HAP-1 (cell line): ENCODE measurements around the gene ASIC5.
A peak's percentile ranks its signal among the peaks of the same experiment; 100 is the strongest.

ENCODE experiments used
- DNase-seq, 2 experiments: peaks; one replicate each; pipeline ENCODE4 v3.0.0-alpha.2; 2016 to 2020; ENCODE audit warnings: low spot score in 2 of 2
- H3K27me3 ChIP-seq: fragments of 250-450 bp; sonication (Bioruptor Pico); 2 replicates; pipeline ENCODE4 v1.5.1; 2020; ENCODE audit warnings: low read depth, mild to moderate bottlenecking, moderate library complexity
- H3K36me3 ChIP-seq: fragments of 250-450 bp; sonication (Bioruptor Pico); replicated peaks from 2 replicates; pipeline ENCODE4 v1.5.1; 2020; ENCODE audit warnings: mild to moderate bottlenecking
- H3K4me1 ChIP-seq: fragments of 250-450 bp; sonication (Bioruptor Pico); 2 replicates; pipeline ENCODE4 v1.5.1; 2020; ENCODE audit warnings: mild to moderate bottlenecking
- H3K4me3 ChIP-seq: fragments of 250-450 bp; sonication (Bioruptor Pico); 2 replicates; pipeline ENCODE4 v1.5.1; 2020; ENCODE audit warnings: mild to moderate bottlenecking, moderate library complexity
- H3K9me3 ChIP-seq: fragments of 250-450 bp; sonication (Bioruptor Pico); 2 replicates; pipeline ENCODE4 v1.5.1; 2020; ENCODE audit warnings: mild to moderate bottlenecking, moderate library complexity
- in situ Hi-C: fragments of 300-500 bp; cut with MboI; formaldehyde crosslinking; loops from 3 replicates; pipeline ENCODE4 v1.14.3; 2020; ENCODE audit warnings: low sequenced_read_pairs, inconsistent platforms, mixed read lengths

ASIC5 gene

GRCh38 chr4:155889946-155890345 lies 23.9 kb upstream of the ASIC5 start:
- no peak for DNase-seq
- H3K36me3 ChIP-seq = no peaks in the 10 kb centered on the region
- no peak overlapping the region for H3K4me3 ChIP-seq
- peaks cover 6% of the 10 kb centered on the region; the same call in 1 of the 2 replicates for H3K4me1 ChIP-seq
- H3K9me3 ChIP-seq = peaks cover 3% of the 10 kb centered on the region; the same call in 1 of the 2 replicates
- H3K27me3 ChIP-seq = no peaks in the 10 kb centered on the region
- in situ Hi-C loops = no loop called here

DNA sequence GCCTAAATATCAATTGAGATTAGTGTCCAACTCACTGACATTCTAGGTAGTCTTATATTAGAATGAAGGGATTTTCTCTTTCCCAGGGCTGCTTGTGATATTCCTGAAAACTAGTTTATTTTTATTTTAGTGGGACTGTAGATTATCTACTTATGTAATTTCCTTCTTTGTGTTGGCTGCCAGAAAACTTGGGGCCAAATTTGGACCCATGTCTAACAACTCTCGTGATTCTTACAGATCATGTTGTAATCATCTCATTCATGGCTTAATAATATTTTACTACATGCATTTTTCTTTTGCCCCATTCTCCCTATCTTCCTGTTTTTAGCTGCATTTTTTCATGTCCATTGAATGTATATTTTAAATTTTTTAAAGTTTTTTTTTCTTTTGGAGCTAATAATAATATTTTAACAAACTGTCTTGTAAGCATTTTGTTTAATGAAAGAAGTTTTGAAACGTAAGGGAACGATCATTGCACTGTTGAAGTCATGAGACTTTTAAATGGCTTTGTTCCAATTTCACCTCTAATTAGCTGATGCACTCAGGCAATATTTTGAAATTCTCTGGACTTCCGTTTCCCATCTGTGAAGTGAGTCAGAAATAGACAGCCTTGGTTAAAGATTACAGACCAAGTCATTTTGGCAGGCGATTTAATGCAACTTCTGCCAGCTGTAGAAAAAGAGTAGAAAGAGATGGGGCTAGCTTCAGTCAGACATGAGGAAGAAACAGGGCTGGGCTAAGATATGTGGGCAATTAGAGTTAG lies 23.1 kb upstream of the ASIC5 start:
- Histone ChIP-seq H3K36me3 (no peaks in the 10 kb centered on the region), H3K4me3 (no peak overlapping the region), H3K27me3 (no peaks in the 10 kb centered on the region), H3K9me3 (peaks cover 3% of the 10 kb centered on the region; the same call in 1 of the 2 replicates), H3K4me1 (peaks cover 6% of the 10 kb centered on the region; the same call in 1 of the 2 replicates)
- in situ Hi-C loops = no loop called here
- DNase-seq = no peak

DNA sequence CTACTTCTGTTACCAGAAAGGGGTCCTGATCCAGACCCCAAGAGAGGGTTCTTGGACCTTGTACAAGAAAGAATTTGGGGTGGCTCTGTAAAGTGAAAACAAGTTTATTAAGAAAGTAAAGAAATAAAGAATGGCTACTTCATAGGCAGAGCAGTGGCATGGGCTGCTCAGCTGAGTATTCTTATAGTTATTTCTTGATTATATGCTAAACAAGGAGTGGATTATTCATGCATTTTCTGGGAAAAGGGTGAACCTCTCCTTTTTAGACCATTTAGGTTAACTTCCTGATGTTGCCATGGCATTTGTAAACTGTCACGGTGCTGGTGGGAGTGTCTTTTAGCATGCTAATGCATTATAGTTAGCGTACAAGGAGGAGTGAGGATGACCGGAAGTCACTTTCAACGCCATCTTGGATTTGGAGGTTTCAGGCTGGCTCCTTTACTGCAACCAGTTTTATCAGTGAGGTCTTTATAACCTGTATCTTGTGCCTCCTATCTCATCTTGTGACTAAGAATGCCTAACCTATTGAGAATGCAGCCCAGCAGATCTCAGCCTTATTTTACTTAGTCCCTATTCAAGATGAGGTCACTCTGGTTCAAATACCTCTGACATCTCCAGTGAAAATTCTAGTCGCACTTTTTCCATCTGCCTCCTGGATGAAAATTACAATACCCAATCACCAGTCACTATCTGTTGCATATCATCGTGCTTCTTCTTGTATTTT lies 21.9 kb upstream of the ASIC5 start:
- no peak for DNase-seq
- in situ Hi-C loops = no loop called here
- H3K36me3 ChIP-seq = no peaks in the 10 kb centered on the region

DNA sequence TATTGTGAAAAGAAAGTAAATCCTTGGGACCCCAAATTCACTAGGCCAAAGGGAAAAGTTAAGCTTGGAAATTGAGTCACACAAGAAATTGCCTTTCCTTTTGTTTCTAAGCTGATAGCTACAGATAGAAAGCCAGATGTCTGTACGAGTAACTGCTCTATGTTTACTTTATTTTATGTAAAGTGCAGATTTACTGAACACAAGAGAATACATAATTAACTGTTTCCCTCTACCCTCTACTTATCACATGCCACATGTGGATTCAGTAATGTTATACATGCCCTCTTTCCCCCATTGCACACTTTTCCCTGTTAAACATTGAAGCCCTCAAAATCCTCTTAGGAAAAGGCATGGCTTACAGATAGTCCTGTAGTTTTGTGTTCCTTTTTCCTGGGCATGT lies 21.0 kb upstream of the ASIC5 start:
- DNase-seq = no peak
- H3K4me1 ChIP-seq = peaks cover 6% of the 10 kb centered on the region; the same call in 1 of the 2 replicates
- H3K36me3 ChIP-seq = no peaks in the 10 kb centered on the region
- H3K4me3 ChIP-seq = no peak overlapping the region
- H3K27me3 ChIP-seq = no peaks in the 10 kb centered on the region
- in situ Hi-C loops = no loop called here
- peaks cover 3% of the 10 kb centered on the region; the same call in 1 of the 2 replicates for H3K9me3 ChIP-seq

More for the DNA sequence above, 21.9 kb upstream of the ASIC5 start:
- no peak overlapping the region for H3K4me3 ChIP-seq
- H3K9me3 ChIP-seq = peaks cover 3% of the 10 kb centered on the region; the same call in 1 of the 2 replicates
- no peaks in the 10 kb centered on the region for H3K27me3 ChIP-seq
- peaks cover 6% of the 10 kb centered on the region; the same call in 1 of the 2 replicates for H3K4me1 ChIP-seq

- in situ Hi-C loops = no loop called here
Observed at GRCh38 chr4:155885666-155886065, 19.6 kb upstream of the ASIC5 start.

GRCh38 chr4:155883895-155884294 lies 17.8 kb upstream of the ASIC5 start:
- H3K4me3 ChIP-seq = no peak overlapping the region
- peaks cover 6% of the 10 kb centered on the region; the same call in 1 of the 2 replicates for H3K4me1 ChIP-seq
- H3K27me3 ChIP-seq = no peaks in the 10 kb centered on the region
- no peak for DNase-seq
- peaks cover 3% of the 10 kb centered on the region; the same call in 1 of the 2 replicates for H3K9me3 ChIP-seq
- H3K36me3 ChIP-seq = no peaks in the 10 kb centered on the region
- in situ Hi-C loops = no loop called here

More at GRCh38 chr4:155885666-155886065, 19.6 kb upstream of the ASIC5 start:
- Histone ChIP-seq H3K4me1 (peaks cover 6% of the 10 kb centered on the region; the same call in 1 of the 2 replicates), H3K9me3 (peaks cover 3% of the 10 kb centered on the region; the same call in 1 of the 2 replicates), H3K36me3 (no peaks in the 10 kb centered on the region), H3K4me3 (no peak overlapping the region), H3K27me3 (no peaks in the 10 kb centered on the region)
- DNase-seq = peak; percentile 56 to 77

- Histone ChIP-seq H3K36me3 (no peaks in the 10 kb centered on the region), H3K4me3 (no peak overlapping the region), H3K9me3 (no peaks in the 10 kb centered on the region), H3K27me3 (no peaks in the 10 kb centered on the region), H3K4me1 (peaks cover 7% of the 10 kb centered on the region)
- in situ Hi-C loops = no loop called here
- DNase-seq = no peak
Observed at GRCh38 chr4:155881555-155881954, 15.5 kb upstream of the ASIC5 start.

GRCh38 chr4:155879767-155880166 lies 13.7 kb upstream of the ASIC5 start:
- Histone ChIP-seq H3K27me3 (no peaks in the 10 kb centered on the region), H3K9me3 (no peaks in the 10 kb centered on the region), H3K4me1 (peaks cover 16% of the 10 kb centered on the region), H3K4me3 (no peak overlapping the region), H3K36me3 (no peaks in the 10 kb centered on the region)
- DNase-seq = no peak
- in situ Hi-C loops = no loop called here

DNA sequence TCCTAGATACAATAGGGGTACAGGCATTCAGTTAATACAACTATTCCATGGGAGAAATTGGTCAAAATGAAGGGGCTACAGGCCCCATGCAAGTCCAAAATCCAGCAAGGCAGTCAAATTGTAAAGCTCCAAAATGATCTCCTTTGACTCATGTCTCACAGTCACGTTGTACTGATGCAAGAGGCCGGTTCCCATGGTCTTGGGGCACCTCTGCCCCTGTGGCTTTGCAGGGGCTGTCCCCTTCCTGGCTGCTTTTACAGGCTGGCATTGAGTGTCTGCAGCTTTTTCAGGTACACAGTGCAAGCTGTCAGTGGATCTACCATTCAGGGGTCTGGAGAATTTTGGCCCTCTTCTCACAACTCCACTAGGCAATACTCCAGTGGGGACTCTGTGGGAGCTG lies 12.5 kb upstream of the ASIC5 start:
- no peaks in the 10 kb centered on the region for H3K9me3 ChIP-seq
- no peaks in the 10 kb centered on the region for H3K36me3 ChIP-seq
- no peak overlapping the region for H3K4me3 ChIP-seq
- in situ Hi-C loops = no loop called here
- peaks cover 16% of the 10 kb centered on the region for H3K4me1 ChIP-seq
- no peaks in the 10 kb centered on the region for H3K27me3 ChIP-seq
- DNase-seq = no peak

GRCh38 chr4:155877971-155878370 lies 11.9 kb upstream of the ASIC5 start:
- Histone ChIP-seq H3K9me3 (no peaks in the 10 kb centered on the region), H3K4me1 (peaks cover 16% of the 10 kb centered on the region), H3K27me3 (no peaks in the 10 kb centered on the region), H3K4me3 (no peak overlapping the region), H3K36me3 (no peaks in the 10 kb centered on the region)
- in situ Hi-C loops = no loop called here
- DNase-seq = peak in 1 of 2 experiments; percentile 34

DNA sequence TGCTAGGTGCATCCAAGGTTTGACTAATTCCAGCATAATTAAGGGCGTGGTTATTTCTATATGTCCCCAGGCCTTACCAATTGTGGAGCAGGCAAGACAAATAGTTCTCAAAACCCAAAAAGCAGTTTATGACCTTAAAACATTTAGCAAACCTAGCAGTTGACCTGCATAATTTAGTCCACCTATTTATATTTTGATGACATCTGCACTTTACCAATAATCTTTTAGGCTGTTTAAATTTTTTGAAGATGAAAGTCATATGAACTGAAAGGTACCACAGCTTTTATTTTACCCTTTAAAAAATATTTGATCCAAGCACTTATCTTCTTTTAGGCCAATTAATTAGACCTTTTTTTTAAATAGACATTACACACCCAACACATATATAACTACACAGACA lies 9.8 kb upstream of the ASIC5 start:
- no peaks in the 10 kb centered on the region for H3K27me3 ChIP-seq
- H3K4me1 ChIP-seq = peaks cover 16% of the 10 kb centered on the region
- no peak overlapping the region for H3K4me3 ChIP-seq
- DNase-seq = peak in 1 of 2 experiments; percentile 41
- no peaks in the 10 kb centered on the region for H3K9me3 ChIP-seq
- in situ Hi-C loops = no loop called here
- H3K36me3 ChIP-seq = no peaks in the 10 kb centered on the region

GRCh38 chr4:155855897-155856296 lies 10.2 kb downstream of the ASIC5 start:
- Histone ChIP-seq H3K36me3 (no peaks in the 10 kb centered on the region), H3K4me1 (peaks cover 19% of the 10 kb centered on the region), H3K9me3 (no peaks in the 10 kb centered on the region), H3K27me3 (no peaks in the 10 kb centered on the region), H3K4me3 (no peak overlapping the region)
- in situ Hi-C loops = no loop called here
- no peak for DNase-seq

DNA sequence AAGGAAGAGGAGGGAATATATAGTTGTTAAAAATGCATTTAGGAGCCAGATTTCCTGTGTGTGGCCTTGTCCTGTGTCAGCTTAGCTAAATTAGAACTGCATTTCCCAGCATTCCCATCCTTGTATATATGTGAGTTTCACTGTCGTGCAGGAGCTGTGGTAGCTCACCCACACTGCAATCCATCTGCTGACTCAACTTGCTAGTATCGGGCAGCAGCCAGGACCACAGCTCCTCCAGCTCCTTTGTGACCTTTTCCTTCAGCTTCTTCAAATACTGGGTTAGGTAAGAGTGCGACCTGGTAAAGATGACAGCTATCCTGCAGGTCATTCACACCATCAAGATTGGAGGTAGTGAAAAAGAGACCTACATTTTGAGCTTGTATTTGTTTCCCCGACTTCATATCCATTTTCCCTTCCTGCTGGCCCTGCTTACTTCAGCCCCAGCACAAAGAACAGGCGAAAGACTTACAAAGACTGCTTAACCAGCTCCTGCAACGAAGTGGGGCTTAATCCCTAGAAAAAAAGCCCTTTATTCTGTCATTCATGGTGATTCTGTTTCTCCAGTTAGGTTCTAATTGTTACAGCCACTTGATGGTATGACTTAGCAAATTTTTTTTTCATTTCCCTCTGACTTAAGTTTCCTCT lies 11.4 kb downstream of the ASIC5 start:
- DNase-seq = peak; percentile 56 to 82
- Histone ChIP-seq H3K9me3 (no peaks in the 10 kb centered on the region), H3K36me3 (no peaks in the 10 kb centered on the region), H3K27me3 (no peaks in the 10 kb centered on the region), H3K4me3 (peak overlapping the region; percentile 12), H3K4me1 (peaks cover 19% of the 10 kb centered on the region)
- in situ Hi-C loops = no loop called here
